Measurements from ENCODE around the gene TFEB. TPM values are rescaled to one million over a fixed set of nuclear protein-coding genes. Genes with fewer than 3 reads are reported as not detected.

TFEB gene
- total RNA-seq, 1 donor from 2014 or later, result 5.1 TPM

DNA sequence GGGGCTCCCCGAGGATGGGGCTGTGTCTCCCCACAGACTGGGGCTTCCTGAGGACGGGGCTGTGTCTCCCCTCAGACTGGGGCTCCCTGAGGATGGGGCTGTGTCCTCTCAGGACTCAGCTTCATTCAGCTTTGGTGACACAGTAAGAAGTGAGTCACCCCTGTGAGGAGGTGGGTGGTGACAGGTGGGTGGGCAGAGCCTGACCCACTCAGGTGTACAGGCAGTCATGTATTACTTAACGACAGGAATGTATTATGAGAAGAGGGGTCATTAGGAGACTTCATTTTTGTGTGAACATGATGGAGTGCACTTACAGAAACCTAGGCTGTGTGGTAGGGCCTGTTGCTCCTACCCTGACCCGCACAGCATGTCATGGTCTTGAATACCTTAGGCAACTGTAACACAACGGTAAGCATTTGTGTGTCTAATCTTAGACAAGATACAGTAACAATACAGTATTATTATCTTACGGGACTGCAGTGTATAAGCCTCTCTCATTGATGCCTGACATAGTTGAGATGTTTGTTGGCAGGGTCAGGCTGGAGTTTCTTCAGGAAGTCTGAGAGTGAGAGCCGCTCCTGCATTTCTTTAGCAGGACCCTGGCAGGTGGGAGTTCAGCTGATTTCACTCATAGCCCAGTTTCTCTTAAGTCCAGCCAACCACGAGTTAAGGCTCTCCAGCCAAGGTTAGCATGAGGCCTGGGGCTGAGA, 22.7 kb upstream of the TFEB start:
- no peak for DNase-seq (ENCODE audit: low read depth)
- Histone ChIP-seq H3K36me3 (ENCODE audit: control insufficient read depth, insufficient read depth, low read length) (no peaks in the 10 kb centered on the region), H3K4me3 (ENCODE audit: low read depth, low read length) (no peak overlapping the region), H3K27me3 (ENCODE audit: control insufficient read depth, insufficient read depth, low read length) (peaks cover 5% of the 10 kb centered on the region)
- TF ChIP-seq, protein P1, sequence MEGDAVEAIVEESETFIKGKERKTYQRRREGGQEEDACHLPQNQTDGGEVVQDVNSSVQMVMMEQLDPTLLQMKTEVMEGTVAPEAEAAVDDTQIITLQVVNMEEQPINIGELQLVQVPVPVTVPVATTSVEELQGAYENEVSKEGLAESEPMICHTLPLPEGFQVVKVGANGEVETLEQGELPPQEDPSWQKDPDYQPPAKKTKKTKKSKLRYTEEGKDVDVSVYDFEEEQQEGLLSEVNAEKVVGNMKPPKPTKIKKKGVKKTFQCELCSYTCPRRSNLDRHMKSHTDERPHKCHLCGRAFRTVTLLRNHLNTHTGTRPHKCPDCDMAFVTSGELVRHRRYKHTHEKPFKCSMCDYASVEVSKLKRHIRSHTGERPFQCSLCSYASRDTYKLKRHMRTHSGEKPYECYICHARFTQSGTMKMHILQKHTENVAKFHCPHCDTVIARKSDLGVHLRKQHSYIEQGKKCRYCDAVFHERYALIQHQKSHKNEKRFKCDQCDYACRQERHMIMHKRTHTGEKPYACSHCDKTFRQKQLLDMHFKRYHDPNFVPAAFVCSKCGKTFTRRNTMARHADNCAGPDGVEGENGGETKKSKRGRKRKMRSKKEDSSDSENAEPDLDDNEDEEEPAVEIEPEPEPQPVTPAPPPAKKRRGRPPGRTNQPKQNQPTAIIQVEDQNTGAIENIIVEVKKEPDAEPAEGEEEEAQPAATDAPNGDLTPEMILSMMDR (IDR thresholded peaks at IDR 0.05; ENCODE audit: insufficient read depth, low read length, poor library complexity, severe bottlenecking), result no peak

DNA sequence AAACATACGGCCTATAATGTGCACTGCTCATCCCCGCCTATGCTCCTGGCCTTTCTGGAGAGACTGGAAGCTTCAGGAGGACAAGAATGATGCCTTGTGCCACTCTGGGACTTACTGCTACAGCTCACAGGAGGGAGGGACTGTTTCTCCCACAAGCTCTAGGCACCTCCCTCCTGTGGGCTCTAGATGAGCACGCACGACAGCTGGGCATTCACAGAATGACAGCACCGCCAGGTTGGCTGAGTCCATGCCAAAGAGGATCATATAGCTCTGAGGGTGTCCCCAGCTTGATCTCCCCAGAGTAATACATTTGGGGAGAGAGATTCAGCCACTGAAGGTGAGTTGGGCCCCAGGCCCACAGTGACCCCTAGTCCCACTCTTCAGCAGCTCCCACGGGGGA, 21.9 kb upstream of the TFEB start:
- no peak overlapping the region for H3K4me3 ChIP-seq (ENCODE audit: low read depth, low read length)
- TF ChIP-seq, protein P1 (IDR thresholded peaks at IDR 0.05; ENCODE audit: insufficient read depth, low read length, poor library complexity, severe bottlenecking), result no peak
- H3K36me3 ChIP-seq (ENCODE audit: control insufficient read depth, insufficient read depth, low read length), result no peaks in the 10 kb centered on the region
- DNase-seq (ENCODE audit: low read depth), result no peak
- peaks cover 5% of the 10 kb centered on the region for H3K27me3 ChIP-seq (ENCODE audit: control insufficient read depth, insufficient read depth, low read length)

DNA sequence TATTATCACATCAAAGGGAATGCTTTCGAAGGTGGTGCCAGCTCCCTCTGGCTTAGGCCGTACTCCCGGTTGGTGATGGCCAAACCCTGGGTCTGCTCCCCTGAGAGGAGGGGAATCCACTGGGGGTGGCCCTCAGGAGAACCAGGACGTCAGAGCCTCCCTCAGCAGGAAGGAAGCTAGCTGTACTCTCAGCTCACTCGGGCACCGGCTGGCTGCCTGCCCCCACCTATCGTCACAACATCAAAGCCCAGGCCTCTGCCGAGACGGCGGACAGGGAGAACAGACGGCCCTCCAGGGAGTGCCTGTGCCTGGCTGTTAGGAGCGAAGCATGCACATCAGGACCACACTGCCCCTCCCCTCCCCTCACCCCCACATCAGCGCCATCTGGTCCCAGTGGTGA, 20.9 kb upstream of the TFEB start:
- peaks cover 5% of the 10 kb centered on the region for H3K27me3 ChIP-seq (ENCODE audit: control insufficient read depth, insufficient read depth, low read length)
- TF ChIP-seq, protein P1 (IDR thresholded peaks at IDR 0.05; ENCODE audit: insufficient read depth, low read length, poor library complexity, severe bottlenecking), result no peak
- H3K36me3 ChIP-seq (ENCODE audit: control insufficient read depth, insufficient read depth, low read length), result no peaks in the 10 kb centered on the region
- no peak overlapping the region for H3K4me3 ChIP-seq (ENCODE audit: low read depth, low read length)
- DNase-seq (ENCODE audit: low read depth), result no peak

DNA sequence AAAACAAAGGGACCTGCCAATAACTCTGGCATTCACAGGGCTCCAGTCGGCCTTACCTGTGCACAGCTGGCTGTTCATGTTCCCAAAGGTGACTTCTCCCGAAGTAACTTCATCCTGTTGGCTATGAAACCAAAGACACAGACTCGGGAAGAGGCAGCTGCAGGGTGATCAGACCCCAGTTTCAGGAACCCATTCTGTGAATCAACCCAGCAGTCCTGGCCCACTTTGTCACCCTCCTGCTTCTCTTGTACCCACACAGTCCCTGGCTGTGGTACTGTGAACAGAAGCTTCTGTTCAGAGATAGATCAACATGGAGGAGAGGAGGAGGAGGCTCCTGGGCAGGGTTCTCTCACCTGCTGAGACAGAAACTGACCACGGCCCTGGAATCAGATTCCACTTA, 20.5 kb upstream of the TFEB start:
- Histone ChIP-seq H3K36me3 (ENCODE audit: control insufficient read depth, insufficient read depth, low read length) (no peaks in the 10 kb centered on the region), H3K27me3 (ENCODE audit: control insufficient read depth, insufficient read depth, low read length) (peaks cover 5% of the 10 kb centered on the region), H3K4me3 (ENCODE audit: low read depth, low read length) (no peak overlapping the region)
- no peak for DNase-seq (ENCODE audit: low read depth)
- TF ChIP-seq, protein P1 (IDR thresholded peaks at IDR 0.05; ENCODE audit: insufficient read depth, low read length, poor library complexity, severe bottlenecking), result no peak

DNA sequence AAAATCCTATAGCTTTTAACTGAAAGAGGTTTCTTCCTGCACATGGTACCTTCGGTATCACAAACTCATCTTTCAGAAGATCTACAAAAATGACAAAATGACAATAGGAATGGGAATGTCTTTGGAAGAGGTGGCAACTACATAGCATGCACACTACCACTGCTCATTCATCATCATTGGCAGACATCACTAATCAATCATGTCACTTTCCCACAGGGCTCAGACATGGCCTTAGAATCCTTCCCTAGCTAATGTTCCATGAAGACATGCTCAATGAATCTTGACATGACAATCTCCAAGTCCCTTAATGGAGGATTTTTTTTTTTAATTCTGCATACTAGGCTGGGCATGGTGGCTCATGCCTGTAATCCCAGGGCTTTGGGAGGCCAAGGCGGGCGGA, 15.0 kb upstream of the TFEB start:
- H3K36me3 ChIP-seq (ENCODE audit: control insufficient read depth, insufficient read depth, low read length), result no peaks in the 10 kb centered on the region
- peaks cover 2% of the 10 kb centered on the region for H3K27me3 ChIP-seq (ENCODE audit: control insufficient read depth, insufficient read depth, low read length)
- DNase-seq (ENCODE audit: low read depth), result no peak
- TF ChIP-seq, protein P1 (IDR thresholded peaks at IDR 0.05; ENCODE audit: insufficient read depth, low read length, poor library complexity, severe bottlenecking), result no peak
- no peak overlapping the region for H3K4me3 ChIP-seq (ENCODE audit: low read depth, low read length)

DNA sequence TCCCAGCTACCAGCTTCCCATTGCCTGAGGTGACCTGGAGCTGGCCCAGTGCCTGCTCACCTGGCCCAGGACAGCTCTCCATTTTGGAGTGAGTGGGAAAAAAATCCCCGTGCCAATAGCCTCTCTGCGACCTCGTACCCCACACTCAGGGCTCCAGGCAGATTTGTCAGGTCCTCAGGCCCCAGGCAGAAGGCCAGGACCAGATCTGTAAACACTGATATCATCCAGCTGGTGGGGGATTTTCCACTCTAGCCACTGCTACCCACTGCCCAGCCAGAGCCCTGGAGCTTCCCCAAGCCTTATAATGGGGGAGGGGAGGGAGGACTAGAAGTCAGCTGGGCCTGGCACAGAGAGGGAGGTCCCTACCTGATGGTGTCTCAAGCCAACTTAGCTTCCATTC, 13.1 kb upstream of the TFEB start:
- Histone ChIP-seq H3K4me3 (ENCODE audit: low read depth, low read length) (no peak overlapping the region), H3K27me3 (ENCODE audit: control insufficient read depth, insufficient read depth, low read length) (peaks cover 2% of the 10 kb centered on the region), H3K36me3 (ENCODE audit: control insufficient read depth, insufficient read depth, low read length) (no peaks in the 10 kb centered on the region)
- no peak for DNase-seq (ENCODE audit: low read depth)
- TF ChIP-seq, protein P1 (IDR thresholded peaks at IDR 0.05; ENCODE audit: insufficient read depth, low read length, poor library complexity, severe bottlenecking), result no peak

Data from kidney epithelial cell (primary cell).